HEK293 (cell line): ENCODE results near the gene OCA2.

Source experiments
- CTCF ChIA-PET: fragments of 350-600 bp; formaldehyde crosslinking; extraction: SDS; loops from one replicate; lab custom pipeline; 2021; ENCODE audit warnings: antibody characterized with exemption; lab: Yijun Ruan, JAX
- POLR2A ChIA-PET: fragments of 300-600 bp; formaldehyde crosslinking; extraction: SDS; loops from one replicate; lab custom pipeline; 2020; ENCODE audit warnings: antibody characterized with exemption, inconsistent platforms; lab: Yijun Ruan, JAX
- H3K27ac ChIP-seq: fragments of 200-500 bp; sonication (Bioruptor generic); 2 replicates; pipeline ENCODE4 v1.5.1; 2014; ENCODE audit warnings: low read depth, low read length, control low read depth, inconsistent platforms; ENCODE audit errors: extremely low read depth
- H3K36me3 ChIP-seq, 2 experiments: fragments of 200-500 bp in 1 of 2; sonication (Bioruptor generic) in 1 of 2; 1 replicate in 1 of 2; 2 replicates in 1 of 2; pipeline ENCODE4 v1.5.1; 2014 to 2017; ENCODE audit warnings: inconsistent platforms in 2 of 2, low read length in 2 of 2; ENCODE audit not compliant: control insufficient read depth in 2 of 2, insufficient read depth in 1 of 2
- H3K4me1 ChIP-seq: fragments of 200-500 bp; sonication (Bioruptor generic); 2 replicates; pipeline ENCODE4 v1.5.1; 2014; ENCODE audit warnings: mild to moderate bottlenecking, low read length, inconsistent platforms; ENCODE audit not compliant: control insufficient read depth, insufficient read depth
- H3K4me3 ChIP-seq: 2 replicates; pipeline ENCODE4 v1.5.1; 2011; ENCODE audit warnings: low read depth, mild to moderate bottlenecking, control low read depth, low read length, moderate library complexity
- H3K9me3 ChIP-seq: fragments of 200-500 bp; sonication (Bioruptor generic); 2 replicates; pipeline ENCODE4 v1.5.1; 2014; ENCODE audit warnings: low read depth, low read length, inconsistent platforms; ENCODE audit not compliant: control insufficient read depth, insufficient read depth
- FEZF1 ChIP-seq: fragments of 450-650 bp; formaldehyde crosslinking; IDR thresholded peaks from 2 replicates; pipeline ENCODE4 v1.5.1; 2016; ENCODE audit warnings: missing biosample characterization, missing genetic modification characterization
- GLI2 ChIP-seq: fragments of 450-650 bp; formaldehyde crosslinking; IDR thresholded peaks from 2 replicates; pipeline ENCODE4; 2017; ENCODE audit warnings: missing biosample characterization, missing genetic modification characterization, low read depth, borderline replicate concordance
- GLI4 ChIP-seq: fragments of 450-650 bp; formaldehyde crosslinking; IDR thresholded peaks from 2 replicates; pipeline ENCODE4 v1.5.1; 2016; ENCODE audit warnings: missing biosample characterization, missing genetic modification characterization
- HIC1 ChIP-seq: fragments of 450-650 bp; formaldehyde crosslinking; IDR thresholded peaks from 2 replicates; pipeline ENCODE4 v1.5.1; 2016; ENCODE audit warnings: missing biosample characterization, missing genetic modification characterization
- PRDM10 ChIP-seq: fragments of 450-650 bp; formaldehyde crosslinking; IDR thresholded peaks from 2 replicates; pipeline ENCODE4 v1.5.1; 2016; ENCODE audit warnings: missing biosample characterization, missing genetic modification characterization
- SALL2 ChIP-seq: fragments of 450-650 bp; formaldehyde crosslinking; IDR thresholded peaks from 2 replicates; pipeline ENCODE4 v1.5.0; 2017; ENCODE audit warnings: missing biosample characterization, mild to moderate bottlenecking, missing genetic modification characterization, borderline replicate concordance
- SCRT2 ChIP-seq: fragments of 450-650 bp; formaldehyde crosslinking; IDR thresholded peaks from 2 replicates; pipeline ENCODE4 v1.5.1; 2016; ENCODE audit warnings: missing biosample characterization, missing genetic modification characterization
- SP2 ChIP-seq: fragments of 450-650 bp; formaldehyde crosslinking; IDR thresholded peaks from 2 replicates; pipeline ENCODE4 v1.5.1; 2016; ENCODE audit warnings: missing biosample characterization, missing genetic modification characterization
- ZBTB49 ChIP-seq: fragments of 450-650 bp; formaldehyde crosslinking; IDR thresholded peaks from 2 replicates; pipeline ENCODE4 v1.5.1; 2016; ENCODE audit warnings: missing biosample characterization, missing genetic modification characterization, low read depth
- ZNF19 ChIP-seq: fragments of 450-650 bp; formaldehyde crosslinking; IDR thresholded peaks from 2 replicates; pipeline ENCODE4; 2016; ENCODE audit warnings: missing biosample characterization, missing genetic modification characterization, low read depth
- ZNF214 ChIP-seq: fragments of 450-650 bp; formaldehyde crosslinking; IDR thresholded peaks from 2 replicates; pipeline ENCODE4 v1.5.1; 2017; ENCODE audit warnings: missing biosample characterization, mild to moderate bottlenecking, missing genetic modification characterization, borderline replicate concordance
- ZNF221 ChIP-seq: fragments of 450-650 bp; formaldehyde crosslinking; IDR thresholded peaks from 2 replicates; pipeline ENCODE4 v1.5.1; 2017; ENCODE audit warnings: missing biosample characterization, missing genetic modification characterization, borderline replicate concordance
- ZNF223 ChIP-seq: fragments of 450-650 bp; formaldehyde crosslinking; IDR thresholded peaks from 2 replicates; pipeline ENCODE4 v1.5.1; 2016; ENCODE audit warnings: missing biosample characterization, missing genetic modification characterization
- ZNF335 ChIP-seq: fragments of 450-650 bp; formaldehyde crosslinking; conservative IDR thresholded peaks from 2 replicates; pipeline ENCODE4 v1.5.1; 2016; ENCODE audit warnings: missing biosample characterization, missing genetic modification characterization
- ZNF600 ChIP-seq: fragments of 450-650 bp; formaldehyde crosslinking; IDR thresholded peaks from 2 replicates; pipeline ENCODE4 v1.5.1; 2016; ENCODE audit warnings: missing biosample characterization, missing genetic modification characterization
- ZNF624 ChIP-seq: fragments of 450-650 bp; formaldehyde crosslinking; IDR thresholded peaks from 2 replicates; pipeline ENCODE4 v1.5.1; 2017; ENCODE audit warnings: missing biosample characterization, missing genetic modification characterization
- ZNF677 ChIP-seq: fragments of 450-650 bp; IDR thresholded peaks from 2 replicates; pipeline ENCODE4 v1.5.0; 2018; ENCODE audit warnings: missing biosample characterization, mild to moderate bottlenecking, missing genetic modification characterization, moderate library complexity

Gene OCA2

GRCh38 chr15:28002136-28002861 is 96.8 kb downstream of the OCA2 start (continued):
- TF ChIP-seq HIC1 (tag by site-specific recombination): no peak
- no peak for TF ChIP-seq ZNF223 (tag by site-specific recombination)
- TF ChIP-seq FEZF1: no peak
- TF ChIP-seq SCRT2 (tag by site-specific recombination): no peak
- no peak for TF ChIP-seq ZNF214 (tag by site-specific recombination)
- TF ChIP-seq ZNF335 (tag by site-specific recombination): no peak
- no peak for TF ChIP-seq PRDM10 (tag by site-specific recombination)
- no peak for TF ChIP-seq SP2 (tag by site-specific recombination)
- no peak for TF ChIP-seq ZNF19
- TF ChIP-seq ZNF624 (tag by site-specific recombination): no peak

- Histone ChIP-seq H3K36me3 (no peaks in the 10 kb centered on the region), H3K27ac (no peak overlapping the region), H3K4me3 (no peak overlapping the region), H3K9me3 (no peaks in the 10 kb centered on the region), H3K4me1 (no peaks in the 10 kb centered on the region)
- POLR2A ChIA-PET: no interaction called here
- TF ChIP-seq ZNF600 (tag by site-specific recombination) (no peak), GLI2 (tag by site-specific recombination) (no peak), ZNF677 (tag by site-specific recombination) (no peak), GLI4 (tag by site-specific recombination) (no peak), ZBTB49 (no peak), SCRT2 (tag by site-specific recombination) (no peak), SALL2 (tag by site-specific recombination) (no peak), ZNF221 (no peak)
- TF ChIP-seq, all 188 proteins: peak for 0
- CTCF ChIA-PET: no interaction called here
Observed at GRCh38 chr15:28001641-28002040, 97.5 kb downstream of the OCA2 start.
